SKM-1 treated with dmso at 0.1 percent for 144 hours (cell line): Measurements from ENCODE around the gene BAZ2B.
A peak's percentile ranks its signal among the peaks of the same experiment; 100 is the strongest.

Experiments
- DNase-seq: peaks from one replicate; lab custom pipeline; 2025; ENCODE audit not compliant: unreplicated experiment; lab: John Stamatoyannopoulos, UW

The BAZ2B gene

DNA sequence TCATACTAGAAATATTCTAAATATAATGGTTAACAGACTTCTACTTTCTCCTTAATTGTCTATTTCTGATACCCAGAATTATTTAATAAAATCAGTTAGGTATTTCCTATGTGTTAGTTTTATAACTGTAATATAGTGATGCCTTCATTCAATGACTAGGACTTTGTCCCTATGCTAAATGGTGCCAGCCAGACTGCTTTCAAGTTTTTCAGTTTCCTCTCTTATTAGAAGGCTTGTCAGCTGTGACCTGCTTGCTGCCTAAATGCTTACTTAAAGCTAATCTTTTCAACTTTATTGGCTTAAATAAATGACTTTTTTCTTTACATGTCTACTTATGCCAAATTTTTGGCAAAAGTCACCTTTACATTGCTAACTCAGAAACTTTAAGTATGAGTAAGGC is 30.7 kb downstream of the BAZ2B start:
- DNase-seq, result no peak

DNA sequence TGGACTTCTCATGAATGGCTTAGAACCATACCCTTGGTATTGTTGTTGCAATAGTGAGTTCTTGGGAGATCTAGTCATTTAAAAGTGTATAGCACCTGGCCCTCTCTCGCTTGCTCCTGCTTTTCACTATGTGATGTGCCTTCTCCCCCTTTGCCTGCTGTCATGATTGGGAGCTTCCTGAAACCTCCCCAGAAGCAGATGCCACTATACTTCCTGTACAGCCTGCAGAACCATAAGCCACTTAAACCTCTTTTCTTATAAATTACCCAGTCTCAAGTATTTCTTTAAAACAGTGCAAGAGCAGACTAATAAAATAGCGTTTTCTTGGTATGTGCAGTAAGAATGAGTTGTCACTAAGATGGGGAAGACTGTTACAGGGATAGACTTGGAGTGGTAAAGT is 31.6 kb downstream of the BAZ2B start:
- DNase-seq, result no peak

DNA sequence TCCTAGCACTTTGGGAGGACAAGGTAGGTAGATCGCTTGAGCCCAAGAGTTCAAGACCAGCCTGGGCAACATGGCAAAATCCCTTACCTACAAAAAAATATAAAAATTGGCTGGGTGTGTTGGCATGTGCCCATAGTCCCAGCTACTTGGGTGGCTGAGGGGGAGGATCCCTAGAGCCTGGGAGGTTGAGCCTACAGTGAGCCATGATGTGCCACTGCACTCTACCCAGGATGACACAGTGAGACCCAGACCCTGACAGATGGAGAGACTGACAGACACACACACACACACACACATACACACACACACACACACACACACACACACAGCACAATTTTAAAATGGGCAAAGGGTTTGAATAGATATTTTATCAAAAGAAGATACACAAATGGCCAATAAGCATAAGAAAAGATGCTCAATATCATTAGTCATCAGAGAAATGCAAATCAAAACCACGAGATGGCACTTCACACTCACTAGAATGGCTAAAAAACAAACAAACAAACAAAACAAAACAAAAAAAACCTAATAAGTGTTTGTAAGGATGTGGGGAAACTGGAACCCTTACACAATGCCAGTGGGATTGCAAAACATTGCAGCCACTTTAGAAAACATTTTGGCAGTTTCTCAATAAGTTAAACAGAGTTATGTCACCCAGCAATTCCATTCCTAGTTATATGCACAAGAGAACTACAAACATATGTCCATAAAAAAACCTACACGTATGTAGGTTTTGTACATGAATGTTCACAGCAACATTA is 42.3 kb downstream of the BAZ2B start:
- peak; percentile 61 for DNase-seq

- no peak for DNase-seq
These were observed 43.1 kb downstream of the BAZ2B start for GRCh38 chr2:159573294-159573693.

DNA sequence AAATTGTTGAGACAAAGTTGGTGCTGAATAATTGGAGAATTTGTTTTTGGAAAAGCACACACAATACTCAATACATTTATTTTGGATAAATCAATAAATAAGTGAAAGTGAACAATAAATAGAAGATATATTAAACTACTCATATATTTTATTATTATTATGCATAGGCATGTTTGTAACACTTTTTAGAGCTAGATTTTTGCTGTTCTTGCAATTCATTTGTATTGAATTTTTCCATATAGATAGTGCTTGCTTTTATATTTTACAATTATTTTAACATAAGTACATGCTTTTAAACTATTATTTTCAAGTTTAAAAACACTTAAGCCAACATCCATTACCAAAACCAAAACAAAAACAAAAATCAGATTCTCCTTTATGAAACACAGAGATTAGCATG is 43.9 kb downstream of the BAZ2B start:
- DNase-seq, result no peak

- no peak for DNase-seq
These were observed 44.6 kb downstream of the BAZ2B start for GRCh38 chr2:159571540-159572260.

DNA sequence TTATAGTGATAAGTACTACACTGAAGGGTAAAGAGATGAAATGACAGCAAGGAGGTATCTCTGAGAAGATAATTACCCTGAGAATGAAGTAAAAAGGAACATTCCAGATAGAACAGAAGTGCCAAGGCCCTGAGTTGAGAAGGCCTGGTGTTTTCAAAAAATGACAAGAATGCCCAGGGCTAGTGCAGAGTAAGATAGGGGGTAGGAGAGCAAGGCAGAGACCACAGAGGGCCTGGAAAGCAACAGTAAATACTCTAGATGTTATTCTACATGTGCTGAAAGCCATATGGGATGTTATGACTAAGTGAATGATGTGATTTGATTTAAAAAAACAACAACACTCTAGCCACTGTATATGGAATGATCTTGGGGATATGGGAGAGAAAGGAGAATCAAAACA is 52.3 kb downstream of the BAZ2B start:
- DNase-seq, result no peak

GRCh38 chr2:159562248-159562647 is 54.1 kb downstream of the BAZ2B start:
- peak; percentile 82 for DNase-seq

GRCh38 chr2:159561786-159562185 is 54.6 kb downstream of the BAZ2B start:
- DNase-seq, result no peak

GRCh38 chr2:159561242-159561641 is 55.1 kb downstream of the BAZ2B start:
- DNase-seq, result no peak

GRCh38 chr2:159559034-159559433 is 57.3 kb downstream of the BAZ2B start:
- no peak for DNase-seq

DNA sequence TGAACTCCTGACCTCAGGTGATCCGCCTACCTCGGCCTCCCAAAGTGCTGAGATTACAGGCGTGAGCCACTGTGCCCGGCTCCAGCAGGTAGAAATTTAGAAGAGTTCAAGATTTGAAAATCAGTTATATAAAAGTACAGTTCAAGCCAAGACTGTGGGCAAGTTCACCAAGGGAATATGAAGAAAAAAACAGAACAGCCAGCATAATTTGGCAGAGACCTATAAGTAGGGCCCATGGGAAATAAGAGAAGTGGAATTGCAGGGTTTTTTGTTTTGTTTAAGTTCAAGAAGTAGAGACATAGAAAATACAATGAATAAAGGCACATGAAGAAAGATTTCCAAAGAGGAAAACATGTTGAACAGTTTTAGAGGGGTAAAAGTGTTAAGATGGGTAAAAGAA is 57.9 kb downstream of the BAZ2B start:
- no peak for DNase-seq

DNA sequence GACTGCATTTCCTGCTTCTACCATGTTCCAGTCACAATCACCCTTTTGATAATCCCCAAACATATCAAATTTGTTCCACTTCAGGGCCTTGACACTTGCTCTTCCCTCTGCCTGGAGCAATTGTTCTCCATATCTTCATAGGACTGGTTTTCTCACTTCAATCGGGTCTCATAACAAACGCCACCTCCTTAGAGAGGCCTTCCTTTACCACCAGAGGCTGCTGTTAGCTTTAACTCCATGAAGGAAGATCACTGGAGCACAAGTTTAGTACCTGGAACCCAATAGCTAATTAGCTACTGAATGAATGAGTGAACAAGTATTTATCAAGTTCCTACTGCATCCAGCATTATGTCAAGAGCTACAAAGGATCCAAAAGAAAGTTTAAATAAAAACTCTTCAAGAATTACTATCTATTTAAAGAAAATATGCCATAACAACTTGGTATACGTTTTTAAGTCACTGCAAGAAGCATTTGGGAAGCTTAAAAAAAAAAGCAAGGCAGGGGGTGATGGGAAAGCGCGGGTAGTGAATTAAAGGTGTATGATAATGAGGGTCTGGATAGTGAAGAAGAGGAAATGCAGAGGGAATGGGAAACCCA is 58.8 kb downstream of the BAZ2B start:
- DNase-seq, result no peak

- DNase-seq, result peak; percentile 83
These were observed 60.5 kb downstream of the BAZ2B start for GRCh38 chr2:159555651-159556392.

DNA sequence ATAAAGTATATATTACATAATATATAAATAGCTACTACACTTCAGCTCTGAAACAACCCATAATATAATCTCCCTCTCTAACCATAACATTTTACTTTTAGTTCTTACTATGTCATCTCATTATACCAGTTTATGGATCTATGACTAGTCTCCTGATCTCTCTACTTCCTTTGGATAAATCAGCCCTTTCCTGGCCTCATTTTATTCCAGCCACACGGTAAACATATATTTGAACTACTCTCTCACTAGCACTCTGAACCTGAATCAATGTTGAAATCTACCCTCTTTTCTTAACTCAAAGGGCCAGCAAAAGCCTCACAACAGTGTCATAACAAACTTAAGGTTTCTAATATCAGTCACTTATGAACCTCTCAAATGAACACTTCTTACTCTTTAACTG is 62.6 kb downstream of the BAZ2B start:
- DNase-seq, result no peak

DNA sequence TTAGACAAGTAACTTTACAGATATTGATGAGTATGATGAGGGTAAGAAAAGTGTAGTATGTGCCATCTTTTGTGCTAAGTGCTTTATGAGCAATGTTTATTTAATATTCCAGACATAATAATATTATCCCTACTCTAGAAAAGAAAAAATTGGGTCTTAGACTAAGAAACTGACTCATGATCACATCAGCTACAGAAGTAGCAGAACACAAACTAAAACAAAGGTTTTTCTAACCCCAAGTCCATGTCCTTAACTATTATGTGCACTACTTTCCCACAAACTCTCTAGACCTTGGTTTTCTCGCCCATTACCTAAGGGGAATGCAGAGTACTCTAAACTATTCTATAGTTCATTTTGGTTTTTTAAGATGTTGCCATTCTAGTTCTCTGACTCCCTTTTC is 64.5 kb downstream of the BAZ2B start:
- no peak for DNase-seq

DNA sequence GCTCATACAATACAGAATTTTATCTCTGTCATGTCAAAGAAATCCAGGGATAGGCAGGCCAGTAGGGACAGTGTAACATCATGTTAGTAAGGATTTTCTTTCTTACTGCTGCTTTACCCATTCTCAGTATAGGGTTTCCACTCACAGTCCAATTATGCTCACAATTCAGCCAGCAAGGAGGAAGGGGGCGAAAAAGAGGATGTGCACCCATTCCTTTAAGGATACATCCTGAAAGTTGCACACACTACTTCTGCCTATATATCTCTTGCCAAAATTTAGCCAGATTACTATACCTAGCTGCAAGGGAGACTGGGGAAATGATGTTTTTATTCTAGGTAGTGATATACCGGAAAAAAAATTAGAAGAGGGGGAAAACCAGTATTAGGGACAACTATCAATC is 66.1 kb downstream of the BAZ2B start:
- no peak for DNase-seq

DNA sequence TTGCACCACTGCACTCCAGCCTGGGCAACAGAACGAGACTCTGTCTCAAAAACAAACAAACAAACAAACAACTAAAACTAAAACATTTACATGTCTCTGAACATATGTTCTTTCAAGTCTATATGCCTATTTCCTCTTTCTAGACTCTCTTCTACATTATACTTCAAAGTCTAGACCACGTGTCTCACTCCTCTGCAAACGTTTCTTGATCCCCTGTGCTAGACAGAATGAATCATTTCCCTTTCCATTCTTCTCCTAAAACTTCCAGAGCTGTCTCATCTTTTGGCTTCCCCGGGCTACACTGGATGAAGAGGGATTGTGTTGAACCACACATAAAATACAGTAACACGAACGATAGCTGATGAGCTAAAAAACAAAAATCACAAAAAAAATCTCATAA is 67.1 kb downstream of the BAZ2B start:
- DNase-seq, result peak; percentile 51

GRCh38 chr2:159546716-159547430 is 69.5 kb downstream of the BAZ2B start:
- no peak for DNase-seq

- DNase-seq, result no peak
These were observed 70.3 kb downstream of the BAZ2B start for GRCh38 chr2:159546039-159546438.

DNA sequence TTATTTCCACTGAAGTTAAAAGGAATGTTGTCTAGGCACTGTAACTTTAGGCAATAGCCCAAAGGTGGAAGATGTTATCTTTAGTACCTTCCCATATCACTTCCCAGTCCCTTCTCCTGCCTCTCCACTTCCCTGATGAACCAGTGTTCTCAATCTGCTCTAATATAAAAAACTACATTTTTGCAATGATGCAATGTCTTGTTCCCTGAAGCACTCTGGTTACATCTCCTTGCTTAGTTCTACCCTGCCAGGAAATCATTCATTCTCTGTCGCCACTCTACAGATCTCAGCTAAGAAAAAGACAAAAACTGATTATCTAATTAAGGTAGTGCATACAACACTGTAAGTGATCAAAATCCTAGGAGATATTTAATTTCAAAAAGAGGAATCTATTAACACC is 71.3 kb downstream of the BAZ2B start:
- no peak for DNase-seq
